WERI-Rb-1 (cell line): ENCODE data around the gene TTLL1.

Experiments
- DNase-seq: peaks from one replicate; pipeline ENCODE4 v3.0.0-alpha.2; 2020
- H3K27ac ChIP-seq: fragments of 250-450 bp; sonication (Bioruptor Pico); 2 replicates; pipeline ENCODE4 v1.5.1; 2020; ENCODE audit warnings: mild to moderate bottlenecking, moderate library complexity
- H3K27me3 ChIP-seq: fragments of 250-450 bp; sonication (Bioruptor Pico); 2 replicates; pipeline ENCODE4 v1.5.1; 2021; ENCODE audit warnings: mild to moderate bottlenecking, low read depth, moderate library complexity; ENCODE audit not compliant: insufficient read depth, severe bottlenecking
- H3K36me3 ChIP-seq: fragments of 250-450 bp; sonication (Bioruptor Pico); 2 replicates; pipeline ENCODE4 v1.5.1; 2020; ENCODE audit warnings: mild to moderate bottlenecking, moderate library complexity
- H3K4me3 ChIP-seq: 2 replicates; pipeline ENCODE4 v1.5.1; 2011; ENCODE audit warnings: low read depth, mild to moderate bottlenecking, control low read depth, low read length
- H3K9me3 ChIP-seq: fragments of 250-450 bp; sonication (Bioruptor Pico); 2 replicates; pipeline ENCODE4 v1.5.1; 2021; ENCODE audit warnings: mild to moderate bottlenecking, moderate library complexity; ENCODE audit not compliant: severe bottlenecking
- TF ChIP-seq, protein P1 (sequence below): IDR thresholded peaks from 2 replicates; pipeline ENCODE4 v1.5.1; 2011; ENCODE audit warnings: low read depth, mild to moderate bottlenecking, control low read depth, inconsistent platforms, low read length

TTLL1 gene

DNA sequence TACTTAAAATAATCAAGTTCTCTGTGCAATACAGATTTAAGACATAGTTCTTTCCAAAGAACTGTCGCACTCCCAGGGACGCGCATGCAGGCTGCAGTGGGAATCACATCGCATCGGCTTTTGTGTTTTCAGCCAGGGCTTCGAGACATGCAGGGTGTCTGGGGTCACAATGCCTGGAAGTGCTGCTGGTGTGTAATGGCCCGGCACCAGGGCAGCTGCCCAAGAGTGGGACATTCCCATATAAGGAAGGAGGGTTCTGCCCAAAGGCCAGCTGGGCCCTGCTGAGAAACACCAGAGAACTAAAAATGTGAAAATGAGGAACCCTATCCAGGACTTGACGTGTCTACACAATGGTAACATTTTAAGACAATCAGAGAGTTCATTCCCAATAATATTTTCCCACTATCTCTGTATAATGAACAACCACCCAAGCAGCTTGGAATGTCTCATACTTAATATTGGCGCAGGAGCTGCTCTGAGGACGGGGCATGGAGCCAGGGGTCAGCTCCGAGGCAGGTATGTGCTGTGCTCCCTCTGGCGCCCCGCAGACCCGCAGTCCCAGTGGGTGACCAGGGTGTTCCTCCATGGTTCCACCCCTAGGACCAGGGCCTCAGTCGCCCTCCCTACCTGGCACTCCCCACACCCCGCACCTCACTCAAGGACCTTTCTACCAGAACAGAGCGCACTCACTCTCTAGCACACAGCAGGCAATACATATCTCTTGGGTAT, 42.7 kb upstream of the TTLL1 start:
- TF ChIP-seq, protein P1, sequence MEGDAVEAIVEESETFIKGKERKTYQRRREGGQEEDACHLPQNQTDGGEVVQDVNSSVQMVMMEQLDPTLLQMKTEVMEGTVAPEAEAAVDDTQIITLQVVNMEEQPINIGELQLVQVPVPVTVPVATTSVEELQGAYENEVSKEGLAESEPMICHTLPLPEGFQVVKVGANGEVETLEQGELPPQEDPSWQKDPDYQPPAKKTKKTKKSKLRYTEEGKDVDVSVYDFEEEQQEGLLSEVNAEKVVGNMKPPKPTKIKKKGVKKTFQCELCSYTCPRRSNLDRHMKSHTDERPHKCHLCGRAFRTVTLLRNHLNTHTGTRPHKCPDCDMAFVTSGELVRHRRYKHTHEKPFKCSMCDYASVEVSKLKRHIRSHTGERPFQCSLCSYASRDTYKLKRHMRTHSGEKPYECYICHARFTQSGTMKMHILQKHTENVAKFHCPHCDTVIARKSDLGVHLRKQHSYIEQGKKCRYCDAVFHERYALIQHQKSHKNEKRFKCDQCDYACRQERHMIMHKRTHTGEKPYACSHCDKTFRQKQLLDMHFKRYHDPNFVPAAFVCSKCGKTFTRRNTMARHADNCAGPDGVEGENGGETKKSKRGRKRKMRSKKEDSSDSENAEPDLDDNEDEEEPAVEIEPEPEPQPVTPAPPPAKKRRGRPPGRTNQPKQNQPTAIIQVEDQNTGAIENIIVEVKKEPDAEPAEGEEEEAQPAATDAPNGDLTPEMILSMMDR, result no peak

DNA sequence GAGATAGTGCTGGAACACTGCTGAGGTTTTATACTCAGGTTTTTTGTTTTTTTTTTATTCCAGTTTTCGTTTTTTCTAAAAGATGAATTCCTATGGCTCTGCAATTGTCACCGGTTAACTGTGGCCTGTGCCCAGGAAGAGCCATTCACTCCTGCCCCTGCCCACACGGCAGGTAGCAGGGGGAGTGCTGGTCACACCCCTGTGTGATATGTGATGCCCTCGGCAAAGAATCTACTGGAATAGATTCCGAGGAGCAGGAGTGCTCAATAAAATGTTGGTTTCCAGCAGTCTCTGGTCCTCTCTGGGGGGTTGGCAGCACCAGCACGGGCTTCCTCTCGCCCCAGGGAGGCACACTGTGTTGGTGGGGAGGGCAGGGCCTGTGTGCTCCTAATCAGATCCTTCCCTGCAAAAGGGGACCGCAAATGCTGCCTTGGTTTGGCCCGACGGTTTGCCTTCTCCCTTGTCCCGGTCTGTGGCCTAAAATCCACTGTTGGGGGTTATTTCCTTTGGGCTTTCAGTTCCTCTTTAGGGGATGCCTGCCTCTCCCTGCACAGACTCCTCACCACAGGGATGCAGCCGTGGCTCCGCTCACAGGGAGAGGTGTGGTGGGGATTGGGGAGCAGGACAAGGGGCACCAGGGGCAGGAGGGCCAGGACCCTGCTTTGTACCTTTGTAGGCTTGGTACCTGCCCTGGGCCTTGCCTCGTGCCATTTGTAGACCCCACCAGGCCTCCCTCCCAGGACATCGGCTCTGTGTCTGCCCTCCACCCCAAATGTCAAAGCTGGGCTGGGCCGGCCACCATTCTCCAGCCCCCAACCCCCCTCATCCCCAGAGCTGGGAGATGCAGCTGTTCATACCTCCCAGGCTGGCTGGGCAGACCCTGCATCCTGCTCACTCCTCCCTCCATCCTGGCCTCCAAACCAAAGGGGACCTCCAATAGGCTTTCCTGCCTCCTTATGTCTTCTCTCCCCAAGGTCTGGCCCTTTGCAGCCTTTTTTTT, 40.5 kb upstream of the TTLL1 start:
- no peak for DNase-seq
- no peak overlapping the region for H3K4me3 ChIP-seq
- H3K27ac ChIP-seq, result no peak overlapping the region
- no peaks in the 10 kb centered on the region for H3K9me3 ChIP-seq
- TF ChIP-seq, protein P1, result no peak
- no peaks in the 10 kb centered on the region for H3K27me3 ChIP-seq
- H3K36me3 ChIP-seq, result peaks cover 36% of the 10 kb centered on the region

More for the DNA sequence above, 42.7 kb upstream of the TTLL1 start:
- no peak overlapping the region for H3K27ac ChIP-seq
- H3K9me3 ChIP-seq, result no peaks in the 10 kb centered on the region
- no peaks in the 10 kb centered on the region for H3K27me3 ChIP-seq
- DNase-seq, result no peak
- no peak overlapping the region for H3K4me3 ChIP-seq
- H3K36me3 ChIP-seq, result peaks cover 56% of the 10 kb centered on the region

DNA sequence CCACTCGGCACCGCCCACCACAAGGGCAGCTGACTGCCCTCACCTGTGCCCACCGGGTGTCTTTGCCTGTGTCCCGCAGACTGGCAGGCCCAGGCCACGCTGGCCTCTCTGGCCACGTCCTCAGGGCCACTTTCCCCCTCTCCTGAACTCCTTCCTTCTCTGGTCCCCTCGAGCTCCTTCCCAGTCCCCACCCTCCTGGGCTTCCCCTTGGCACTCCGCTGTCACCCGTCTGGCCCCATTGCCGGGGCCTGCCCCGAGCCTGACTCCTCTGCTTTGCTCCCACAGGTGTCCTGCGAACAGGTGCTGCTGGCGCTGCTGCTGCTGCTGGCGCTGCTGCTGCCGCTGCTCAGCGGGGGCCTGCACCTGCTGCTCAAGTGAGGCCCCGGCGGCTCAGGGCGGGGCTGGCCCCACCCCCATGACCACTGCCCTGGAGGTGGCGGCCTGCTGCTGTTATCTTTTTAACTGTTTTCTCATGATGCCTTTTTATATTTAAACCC, 39.8 kb upstream of the TTLL1 start:
- Histone ChIP-seq H3K36me3 (peaks cover 28% of the 10 kb centered on the region), H3K9me3 (no peaks in the 10 kb centered on the region), H3K27me3 (no peaks in the 10 kb centered on the region), H3K4me3 (no peak overlapping the region), H3K27ac (no peak overlapping the region)
- TF ChIP-seq, protein P1, result no peak
- no peak for DNase-seq

DNA sequence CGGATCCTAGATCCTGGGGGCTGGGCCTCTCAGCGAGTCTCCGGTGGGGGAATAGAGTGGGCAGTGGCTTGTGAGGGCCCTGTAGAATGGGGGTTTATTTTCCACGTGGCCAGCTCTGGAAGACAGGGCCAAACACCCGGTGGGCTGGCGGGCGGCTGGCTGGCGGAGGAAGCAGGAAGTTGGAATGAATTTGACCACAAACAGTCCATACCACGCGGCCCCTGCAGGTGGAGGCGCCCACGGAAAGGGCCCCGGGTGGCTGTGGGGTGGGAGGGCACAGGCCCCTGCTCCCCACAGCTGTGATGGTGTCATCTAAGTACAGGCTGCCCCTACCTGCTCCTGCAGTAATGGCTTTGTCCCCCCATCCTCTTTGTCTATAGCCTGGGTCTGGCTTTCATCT, 38.9 kb upstream of the TTLL1 start:
- TF ChIP-seq, protein P1, result no peak

DNA sequence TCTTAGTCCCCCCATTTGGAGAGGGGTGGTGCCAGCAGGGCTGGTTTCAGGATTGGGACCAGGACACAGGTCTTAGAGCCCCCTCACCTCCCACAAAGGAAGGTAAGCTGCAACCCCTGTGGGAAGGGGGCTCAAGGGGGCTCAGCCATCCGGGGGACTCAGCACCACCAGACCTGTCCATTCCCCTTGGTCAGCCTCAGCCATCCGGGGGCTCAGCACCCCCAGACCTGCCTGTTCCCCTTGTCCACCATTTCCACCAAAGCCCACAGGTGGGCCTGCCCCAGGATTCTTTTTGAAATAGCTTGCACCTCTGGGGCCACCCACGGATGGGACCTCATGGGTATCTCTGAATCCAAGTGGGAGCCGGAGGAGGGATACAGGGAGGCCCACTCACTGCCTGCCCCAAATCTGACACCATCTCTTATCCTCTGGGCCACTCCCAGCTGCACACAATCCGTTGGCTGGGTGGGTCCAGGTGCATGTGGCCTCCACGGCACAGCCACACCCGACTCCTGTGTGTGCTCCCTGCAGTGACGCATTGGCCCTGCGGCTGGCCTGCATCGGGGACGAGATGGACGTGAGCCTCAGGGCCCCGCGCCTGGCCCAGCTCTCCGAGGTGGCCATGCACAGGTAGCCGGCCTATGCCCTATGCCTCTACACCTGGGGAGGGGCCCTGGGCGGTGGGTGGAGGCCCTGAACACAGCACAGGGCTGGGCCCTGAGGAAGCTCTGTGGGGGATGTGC, 38.1 kb upstream of the TTLL1 start:
- Histone ChIP-seq H3K9me3 (no peaks in the 10 kb centered on the region), H3K27me3 (no peaks in the 10 kb centered on the region), H3K4me3 (no peak overlapping the region), H3K36me3 (peaks cover 15% of the 10 kb centered on the region), H3K27ac (no peak overlapping the region)
- DNase-seq, result no peak
- TF ChIP-seq, protein P1, result no peak

More for the DNA sequence above, 38.9 kb upstream of the TTLL1 start:
- no peak overlapping the region for H3K4me3 ChIP-seq
- H3K27me3 ChIP-seq, result no peaks in the 10 kb centered on the region
- peaks cover 21% of the 10 kb centered on the region for H3K36me3 ChIP-seq
- no peak overlapping the region for H3K27ac ChIP-seq
- no peaks in the 10 kb centered on the region for H3K9me3 ChIP-seq
- DNase-seq, result no peak
